Kidney epithelial cell (primary cell): Measurements from ENCODE around the gene SYNDIG1. TPM values are rescaled to one million over a fixed set of nuclear protein-coding genes. Genes with fewer than 3 reads are reported as not detected.

Source experiments
- DNase-seq: peaks from one replicate; pipeline ENCODE4 v3.0.0-alpha.2; 2010; ENCODE audit warnings: low read depth
- H3K27me3 ChIP-seq: 2 replicates; pipeline ENCODE4 v1.6.0; 2011; ENCODE audit warnings: low read length; ENCODE audit not compliant: control insufficient read depth, insufficient read depth
- H3K36me3 ChIP-seq: 2 replicates; pipeline ENCODE4 v1.5.1; 2011; ENCODE audit warnings: low read length; ENCODE audit not compliant: control insufficient read depth, insufficient read depth
- H3K4me3 ChIP-seq: 2 replicates; pipeline ENCODE4 v1.5.1; 2011; ENCODE audit warnings: low read depth, mild to moderate bottlenecking, control low read depth, low read length
- total RNA-seq: library from RNA; depleted of rRNA; stranded (reverse); fragments of >200 nt; gene quantifications from 2 replicates; pipeline ENCODE4 v1.2.3, GENCODE V29; 2015
- TF ChIP-seq, protein P1 (sequence below): IDR thresholded peaks from 2 replicates; pipeline ENCODE4 v1.5.1; 2011; ENCODE audit warnings: mild to moderate bottlenecking, moderate library complexity, low read length, control low read depth, inconsistent platforms; ENCODE audit not compliant: insufficient read depth, poor library complexity, severe bottlenecking

The SYNDIG1 gene
- total RNA-seq, 1 donor from 2014 or later, result 0.67 TPM

- no peak for DNase-seq
- Histone ChIP-seq H3K4me3 (no peak overlapping the region), H3K27me3 (no peaks in the 10 kb centered on the region), H3K36me3 (no peaks in the 10 kb centered on the region)
- TF ChIP-seq, protein P1, sequence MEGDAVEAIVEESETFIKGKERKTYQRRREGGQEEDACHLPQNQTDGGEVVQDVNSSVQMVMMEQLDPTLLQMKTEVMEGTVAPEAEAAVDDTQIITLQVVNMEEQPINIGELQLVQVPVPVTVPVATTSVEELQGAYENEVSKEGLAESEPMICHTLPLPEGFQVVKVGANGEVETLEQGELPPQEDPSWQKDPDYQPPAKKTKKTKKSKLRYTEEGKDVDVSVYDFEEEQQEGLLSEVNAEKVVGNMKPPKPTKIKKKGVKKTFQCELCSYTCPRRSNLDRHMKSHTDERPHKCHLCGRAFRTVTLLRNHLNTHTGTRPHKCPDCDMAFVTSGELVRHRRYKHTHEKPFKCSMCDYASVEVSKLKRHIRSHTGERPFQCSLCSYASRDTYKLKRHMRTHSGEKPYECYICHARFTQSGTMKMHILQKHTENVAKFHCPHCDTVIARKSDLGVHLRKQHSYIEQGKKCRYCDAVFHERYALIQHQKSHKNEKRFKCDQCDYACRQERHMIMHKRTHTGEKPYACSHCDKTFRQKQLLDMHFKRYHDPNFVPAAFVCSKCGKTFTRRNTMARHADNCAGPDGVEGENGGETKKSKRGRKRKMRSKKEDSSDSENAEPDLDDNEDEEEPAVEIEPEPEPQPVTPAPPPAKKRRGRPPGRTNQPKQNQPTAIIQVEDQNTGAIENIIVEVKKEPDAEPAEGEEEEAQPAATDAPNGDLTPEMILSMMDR, result no peak
Measured at GRCh38 chr20:24585796-24586522, 116.5 kb downstream of the SYNDIG1 start.

- no peak for DNase-seq
Measured at GRCh38 chr20:24586523-24586840, 117.1 kb downstream of the SYNDIG1 start.

GRCh38 chr20:24587384-24588046 is 118.1 kb downstream of the SYNDIG1 start:
- Histone ChIP-seq H3K27me3 (no peaks in the 10 kb centered on the region), H3K36me3 (no peaks in the 10 kb centered on the region), H3K4me3 (no peak overlapping the region)
- no peak for DNase-seq
- TF ChIP-seq, protein P1, result no peak

More at GRCh38 chr20:24586523-24586840, 117.1 kb downstream of the SYNDIG1 start:
- Histone ChIP-seq H3K27me3 (no peaks in the 10 kb centered on the region), H3K4me3 (no peak overlapping the region), H3K36me3 (no peaks in the 10 kb centered on the region)
- TF ChIP-seq, protein P1, result no peak

DNA sequence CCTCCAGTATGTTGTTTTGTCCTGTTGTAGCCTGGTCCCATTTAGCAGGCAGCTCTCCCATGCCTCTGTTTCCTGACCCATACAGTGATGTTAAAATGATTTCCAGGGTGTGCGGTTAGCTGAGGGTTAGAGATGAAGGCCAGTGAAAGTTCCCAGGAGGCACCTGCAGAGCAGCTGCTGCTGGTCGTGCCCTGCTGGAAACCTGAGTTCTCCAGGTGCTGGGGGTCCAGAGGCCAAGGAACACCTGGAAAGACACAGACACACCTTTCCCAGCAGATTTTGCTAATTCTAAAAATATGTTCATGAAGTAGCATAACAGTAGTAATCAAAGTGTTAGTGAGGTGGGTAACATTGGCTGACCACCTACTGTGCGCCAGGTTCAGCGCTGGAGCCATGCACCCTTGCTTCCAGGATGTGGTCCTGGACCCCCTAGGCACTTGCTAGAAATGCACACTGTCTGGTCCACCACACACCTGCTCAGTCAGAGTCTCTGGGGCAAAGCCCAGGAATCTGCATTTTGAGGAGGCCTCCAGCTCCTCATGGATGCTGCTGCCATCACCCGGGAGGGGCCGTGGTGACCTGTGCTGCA is 118.7 kb downstream of the SYNDIG1 start:
- Histone ChIP-seq H3K4me3 (no peak overlapping the region), H3K27me3 (no peaks in the 10 kb centered on the region), H3K36me3 (no peaks in the 10 kb centered on the region)
- TF ChIP-seq, protein P1, result no peak
- DNase-seq, result no peak

- Histone ChIP-seq H3K36me3 (no peaks in the 10 kb centered on the region), H3K4me3 (no peak overlapping the region), H3K27me3 (no peaks in the 10 kb centered on the region)
- DNase-seq, result no peak
- TF ChIP-seq, protein P1, result no peak
Measured at GRCh38 chr20:24588725-24589340, 119.4 kb downstream of the SYNDIG1 start.
